Neural cell (in vitro differentiated cells): ENCODE measurements around the gene CMBL. TPM values are rescaled to one million over a fixed set of nuclear protein-coding genes. Genes with fewer than 3 reads are reported as not detected.
"Not testable (repeated sequence)": the region's sequence is repeated elsewhere in the genome, so short reads cannot be mapped to it uniquely, and the experiment has no call there.

Experiments used
- H2AFZ ChIP-seq: fragments of 200-600, 300-800 bp; sonication (generic), shearing (Covaris generic); 2 replicates; pipeline ENCODE4 v1.6.0; 2014; ENCODE audit warnings: low read depth, mild to moderate bottlenecking, antibody characterized with exemption, low read length, moderate library complexity
- H3F3A ChIP-seq: fragments of 200-600 bp; shearing (Covaris generic); 2 replicates; pipeline ENCODE4 v1.6.1; 2016; ENCODE audit warnings: mild to moderate bottlenecking, moderate library complexity, mixed read lengths, antibody characterized with exemption, low read length; ENCODE audit not compliant: insufficient read depth, poor library complexity, severe bottlenecking
- H3K27ac ChIP-seq: fragments of 200-600, 300-800 bp; sonication (generic), shearing (Covaris generic); 2 replicates; pipeline ENCODE4 v1.5.1; 2014; ENCODE audit warnings: mild to moderate bottlenecking, low read length, moderate library complexity
- H3K27me3 ChIP-seq: fragments of 300-800, 200-600 bp; sonication (generic), shearing (Covaris generic); 2 replicates; pipeline ENCODE4 v1.6.0; 2014; ENCODE audit warnings: mild to moderate bottlenecking, low read depth, low read length, moderate library complexity; ENCODE audit not compliant: insufficient read depth
- H3K36me3 ChIP-seq: fragments of 300-800, 200-600 bp; sonication (generic), shearing (Covaris generic); 2 replicates; pipeline ENCODE4 v1.5.1; 2014; ENCODE audit warnings: mild to moderate bottlenecking, antibody characterized with exemption, low read length, moderate library complexity; ENCODE audit not compliant: insufficient read depth
- H3K4me2 ChIP-seq: fragments of 300-800, 200-600 bp; sonication (generic), shearing (Covaris generic); 2 replicates; pipeline ENCODE4 v1.6.0; 2014; ENCODE audit warnings: mild to moderate bottlenecking, low read length
- H3K4me3 ChIP-seq: fragments of 300-800, 200-600 bp; sonication (generic), shearing (Covaris generic); 2 replicates; pipeline ENCODE4 v1.5.1; 2014; ENCODE audit warnings: mild to moderate bottlenecking, low read length, moderate library complexity
- H3K79me2 ChIP-seq: fragments of 200-600 bp; shearing (Covaris generic); replicated peaks from 2 replicates; pipeline ENCODE4 v1.6.0; 2014; ENCODE audit warnings: mild to moderate bottlenecking, low read length, moderate library complexity; ENCODE audit not compliant: insufficient read depth
- H3K9ac ChIP-seq: fragments of 300-800, 200-600 bp; sonication (generic), shearing (Covaris generic); 2 replicates; pipeline ENCODE4 v1.6.1; 2016; ENCODE audit warnings: mild to moderate bottlenecking, low read length, mixed read lengths
- H3K9me2 ChIP-seq: fragments of 200-600 bp; shearing (Covaris generic); 2 replicates; pipeline ENCODE4 v1.6.1; 2016; ENCODE audit warnings: mild to moderate bottlenecking, low read length, mixed read lengths; ENCODE audit not compliant: insufficient read depth
- H3K9me3 ChIP-seq: fragments of 200-600, 300-800 bp; sonication (generic), shearing (Covaris generic); 2 replicates; pipeline ENCODE4 v1.6.1; 2016; ENCODE audit warnings: mild to moderate bottlenecking, mixed run types, low read length, moderate library complexity, mixed read lengths
- H4K20me1 ChIP-seq: fragments of 200-600 bp; shearing (Covaris generic); 2 replicates; pipeline ENCODE4 v1.6.1; 2016; ENCODE audit warnings: mild to moderate bottlenecking, mixed run types; ENCODE audit not compliant: insufficient read depth
- EP300 ChIP-seq: fragments of 450-650 bp; conservative IDR thresholded peaks from 2 replicates; pipeline ENCODE4 v1.6.1; 2014; ENCODE audit warnings: antibody characterized with exemption, mild to moderate bottlenecking, moderate library complexity; ENCODE audit not compliant: poor library complexity, severe bottlenecking
- EZH2 ChIP-seq: fragments of 200-600, 300-800 bp; shearing (Covaris generic), sonication (generic); IDR thresholded peaks from 2 replicates; pipeline ENCODE4 v1.6.1; 2014; ENCODE audit warnings: antibody characterized with exemption, low read length, borderline replicate concordance, mild to moderate bottlenecking; ENCODE audit not compliant: insufficient read depth, poor library complexity, severe bottlenecking
- MXI1 ChIP-seq: fragments of 450-650 bp; conservative IDR thresholded peaks from 2 replicates; pipeline ENCODE4 v1.6.1; 2014; ENCODE audit warnings: antibody characterized with exemption, mild to moderate bottlenecking; ENCODE audit not compliant: poor library complexity, severe bottlenecking
- POLR2AphosphoS5 ChIP-seq: IDR thresholded peaks from 2 replicates; pipeline ENCODE4 v1.6.1; 2012
- RAD21 ChIP-seq: fragments of 450-650 bp; conservative IDR thresholded peaks from 2 replicates; pipeline ENCODE4 v1.6.1; 2014; ENCODE audit warnings: antibody characterized with exemption, mild to moderate bottlenecking, moderate library complexity
- REST ChIP-seq: IDR thresholded peaks from 2 replicates; pipeline ENCODE4 v1.6.1; 2012; ENCODE audit warnings: borderline replicate concordance
- SMC3 ChIP-seq: fragments of 450-650 bp; conservative IDR thresholded peaks from 2 replicates; pipeline ENCODE4 v1.6.1; 2014; ENCODE audit warnings: antibody characterized with exemption, mild to moderate bottlenecking, moderate library complexity; ENCODE audit not compliant: poor library complexity
- TAF1 ChIP-seq: IDR thresholded peaks from 2 replicates; pipeline ENCODE4 v1.6.1; 2012; ENCODE audit warnings: low read depth
- polyA plus RNA-seq: library from polyadenylated mRNA; depleted of rRNA; stranded (reverse); fragments of >200 nt; gene quantifications from 2 replicates; pipeline ENCODE4 v1.2.3, GENCODE V29; 2014
- TF ChIP-seq, protein P1 (sequence below): fragments of 450-650 bp; IDR thresholded peaks from 2 replicates; pipeline ENCODE4 v1.5.1; 2014; ENCODE audit warnings: antibody characterized with exemption, mild to moderate bottlenecking, moderate library complexity; ENCODE audit not compliant: poor library complexity, severe bottlenecking

Gene CMBL
- polyA plus RNA-seq, 1 donor from 2014 or later: 0.58 TPM

GRCh38 chr5:10315201-10315600, 7.5 kb upstream of the CMBL start:
- Histone ChIP-seq H3K9me2 (no peaks in the 10 kb centered on the region), H3K4me3 (no peak overlapping the region), H3K27ac (no peak overlapping the region), H3K9me3 (no peaks in the 10 kb centered on the region), H3K36me3 (no peaks in the 10 kb centered on the region), H4K20me1 (no peaks in the 10 kb centered on the region), H3K79me2 (no peaks in the 10 kb centered on the region), H3K4me2 (no peak overlapping the region), H3F3A (no peaks in the 10 kb centered on the region), H2AFZ (no peak overlapping the region), H3K9ac (no peak overlapping the region), H3K27me3 (no peaks in the 10 kb centered on the region)
- TF ChIP-seq EP300: no peak
- no peak for TF ChIP-seq EZH2
- TF ChIP-seq, protein P1, sequence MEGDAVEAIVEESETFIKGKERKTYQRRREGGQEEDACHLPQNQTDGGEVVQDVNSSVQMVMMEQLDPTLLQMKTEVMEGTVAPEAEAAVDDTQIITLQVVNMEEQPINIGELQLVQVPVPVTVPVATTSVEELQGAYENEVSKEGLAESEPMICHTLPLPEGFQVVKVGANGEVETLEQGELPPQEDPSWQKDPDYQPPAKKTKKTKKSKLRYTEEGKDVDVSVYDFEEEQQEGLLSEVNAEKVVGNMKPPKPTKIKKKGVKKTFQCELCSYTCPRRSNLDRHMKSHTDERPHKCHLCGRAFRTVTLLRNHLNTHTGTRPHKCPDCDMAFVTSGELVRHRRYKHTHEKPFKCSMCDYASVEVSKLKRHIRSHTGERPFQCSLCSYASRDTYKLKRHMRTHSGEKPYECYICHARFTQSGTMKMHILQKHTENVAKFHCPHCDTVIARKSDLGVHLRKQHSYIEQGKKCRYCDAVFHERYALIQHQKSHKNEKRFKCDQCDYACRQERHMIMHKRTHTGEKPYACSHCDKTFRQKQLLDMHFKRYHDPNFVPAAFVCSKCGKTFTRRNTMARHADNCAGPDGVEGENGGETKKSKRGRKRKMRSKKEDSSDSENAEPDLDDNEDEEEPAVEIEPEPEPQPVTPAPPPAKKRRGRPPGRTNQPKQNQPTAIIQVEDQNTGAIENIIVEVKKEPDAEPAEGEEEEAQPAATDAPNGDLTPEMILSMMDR: no peak
- no peak for TF ChIP-seq SMC3
- no peak for TF ChIP-seq RAD21

DNA sequence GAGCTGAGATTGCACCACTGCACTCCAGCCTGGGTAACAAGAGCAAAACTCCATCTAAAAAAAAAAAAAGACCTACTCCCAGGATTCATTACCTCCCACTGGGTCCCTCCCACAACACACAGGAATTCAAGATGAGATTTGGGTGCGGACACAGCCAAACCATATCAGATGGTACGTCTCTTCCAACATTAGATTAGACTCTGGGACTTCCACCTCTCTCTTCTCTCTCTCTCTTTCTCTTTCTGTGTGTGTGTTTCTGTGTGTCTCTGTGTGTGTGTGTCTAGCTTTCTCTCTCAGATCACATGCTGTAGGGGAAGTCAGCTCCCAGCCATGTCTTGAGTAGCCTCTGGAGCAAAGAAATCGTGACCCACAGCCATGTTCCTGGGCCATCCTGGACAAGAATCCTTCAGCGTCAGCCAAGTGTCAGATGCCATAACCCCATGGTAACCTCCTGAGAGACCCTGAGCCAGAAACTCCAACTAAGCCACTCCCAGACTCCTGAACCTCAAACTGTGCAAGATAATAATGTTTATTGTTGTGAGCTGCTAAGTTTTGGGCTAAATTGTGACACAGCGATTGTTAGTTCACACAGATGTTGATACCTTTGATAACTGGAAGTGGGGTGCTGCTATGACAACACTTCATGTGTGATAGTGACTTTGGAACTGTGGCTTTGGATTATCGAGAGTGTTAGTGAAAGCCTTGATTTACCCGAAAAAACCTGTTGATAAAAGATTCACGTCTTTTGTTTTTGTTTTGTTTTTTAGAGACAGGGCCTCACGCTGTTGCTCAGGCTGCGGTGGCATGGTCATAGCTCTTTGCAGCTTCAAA, 4.1 kb upstream of the CMBL start:
- Histone ChIP-seq H3K27ac (no peak overlapping the region), H3F3A (no peaks in the 10 kb centered on the region), H3K9ac (no peak overlapping the region), H3K4me3 (no peak overlapping the region), H2AFZ (no peak overlapping the region), H3K9me2 (no peaks in the 10 kb centered on the region), H3K9me3 (no peaks in the 10 kb centered on the region), H3K36me3 (no peaks in the 10 kb centered on the region), H3K27me3 (peaks cover 6% of the 10 kb centered on the region), H3K79me2 (no peaks in the 10 kb centered on the region), H4K20me1 (no peaks in the 10 kb centered on the region), H3K4me2 (no peak overlapping the region)
- TF ChIP-seq EZH2 (no peak), MXI1 (no peak), POLR2AphosphoS5 (no peak), RAD21 (no peak), EP300 (no peak), REST (no peak), TAF1 (no peak), SMC3 (no peak)
- TF ChIP-seq, protein P1: no peak

GRCh38 chr5:10310835-10311570, 3.3 kb upstream of the CMBL start:
- not testable (repeated sequence) for H2AFZ ChIP-seq, H3F3A ChIP-seq, H3K4me3 ChIP-seq, H3K27me3 ChIP-seq, H3K9me2 ChIP-seq, H3K79me2 ChIP-seq, H3K4me2 ChIP-seq, H4K20me1 ChIP-seq, H3K9me3 ChIP-seq, H3K9ac ChIP-seq, H3K27ac ChIP-seq, H3K36me3 ChIP-seq
